K562 (cell line): Measurements from ENCODE around the gene COL25A1. TPM values are rescaled to one million over a fixed set of nuclear protein-coding genes. Genes with fewer than 3 reads are reported as not detected.

Source experiments
- ATAC-seq: fragments of 200-7000 bp; cut with Tn5 transposase; 3 replicates; pipeline ENCODE4 v1.9.1; 2020; ENCODE audit warnings: moderate library complexity
- BruUV-seq: library from RNA; stranded (reverse); fragments of 400-500 nt; replicated peaks from 2 replicates; lab custom pipeline; 2021; lab: Mats Ljungman, UMichigan
- CTCF ChIA-PET: fragments of 300-600 bp; formaldehyde crosslinking; extraction: SDS; loops from one replicate; lab custom pipeline; 2021; ENCODE audit warnings: low intra/inter-chr PET ratio; lab: Yijun Ruan, JAX
- POLR2A ChIA-PET: fragments of 300-600, 350-650 bp; sonication (Branson Sonifier 250); formaldehyde crosslinking; extraction: SDS; loops from one replicate; lab custom pipeline; 2021; ENCODE audit warnings: antibody characterized with exemption, inconsistent platforms; lab: Yijun Ruan, JAX
- DNase-seq, 4 experiments: peaks; one replicate each; pipeline versions ENCODE4 v3.0.0 to v3.0.0-alpha.2; 2011 to 2018; ENCODE audit warnings: low spot score in 3 of 4, mixed read lengths in 3 of 4; ENCODE audit errors: extremely low read depth in 1 of 4
- FAIRE-seq: peaks from 2 replicates; lab custom pipeline; 2011; peaks lifted over from hg19 to GRCh38; lab: Jason Lieb, UNC
- H2AFZ ChIP-seq: 2 replicates; pipeline ENCODE4 v1.6.0; 2011; ENCODE audit warnings: low read depth, low read length, control low read depth, inconsistent platforms
- H3K27ac ChIP-seq: fragments of 200-600 bp; 3 replicates; pipeline ENCODE4 v1.8.0; 2011; ENCODE audit warnings: low read depth, mild to moderate bottlenecking, control low read depth, inconsistent platforms, low read length, moderate library complexity, mixed read lengths; ENCODE audit errors: extremely low read depth
- H3K27me3 ChIP-seq, 2 experiments: fragments of 300-600 bp in 1 of 2; 2 replicates in 1 of 2; 3 replicates in 1 of 2; pipeline versions ENCODE4 v1.6.0 to v1.8.0; 2011; ENCODE audit warnings: inconsistent platforms in 2 of 2, low read length in 2 of 2, mild to moderate bottlenecking in 1 of 2, mixed read lengths in 1 of 2, moderate library complexity in 1 of 2; ENCODE audit not compliant: control insufficient read depth in 2 of 2, insufficient read depth in 2 of 2
- H3K36me3 ChIP-seq: fragments of 300-600 bp; 3 replicates; pipeline ENCODE4 v1.8.0; 2011; ENCODE audit warnings: mild to moderate bottlenecking, low read length, inconsistent platforms; ENCODE audit not compliant: control insufficient read depth, insufficient read depth
- H3K4me1 ChIP-seq, 2 experiments: fragments of 200-600 bp in 1 of 2; replicated peaks in 1 of 2; 2 replicates in 1 of 2; 3 replicates in 1 of 2; pipeline versions ENCODE4 v1.5.1 to v1.8.0; 2011; ENCODE audit warnings: inconsistent platforms in 2 of 2, low read length in 2 of 2, mild to moderate bottlenecking in 1 of 2, mixed read lengths in 1 of 2, moderate library complexity in 1 of 2; ENCODE audit not compliant: control insufficient read depth in 2 of 2, insufficient read depth in 2 of 2
- H3K4me2 ChIP-seq: 2 replicates; pipeline ENCODE4 v1.6.1; 2011; ENCODE audit warnings: low read length, control low read depth, inconsistent platforms, mixed read lengths; ENCODE audit not compliant: insufficient read depth
- H3K4me3 ChIP-seq: fragments of 200-600 bp; sonication (generic), shearing (Covaris generic); 2 replicates; pipeline ENCODE4 v1.5.1; 2016; ENCODE audit warnings: control low read depth, inconsistent platforms
- H3K79me2 ChIP-seq: fragments of 200-600 bp; 3 replicates; pipeline ENCODE4 v1.8.0; 2011; ENCODE audit warnings: low read length, inconsistent platforms; ENCODE audit not compliant: control insufficient read depth, insufficient read depth
- H3K9ac ChIP-seq, 2 experiments: 2 replicates each; pipeline versions ENCODE4 v1.6.0 to v1.6.1; 2011; ENCODE audit warnings: low read depth in 2 of 2, low read length in 2 of 2, control low read depth in 1 of 2, inconsistent platforms in 1 of 2, mild to moderate bottlenecking in 1 of 2, mixed read lengths in 1 of 2; ENCODE audit not compliant: insufficient read depth in 1 of 2
- H3K9me1 ChIP-seq: one replicate; pipeline ENCODE4 v1.6.0; 2011; ENCODE audit warnings: inconsistent platforms, mild to moderate bottlenecking, low read length, moderate library complexity; ENCODE audit not compliant: control insufficient read depth, insufficient read depth
- H3K9me3 ChIP-seq: replicated peaks from 2 replicates; pipeline ENCODE4 v1.5.1; 2011; ENCODE audit warnings: low read depth, low read length, inconsistent platforms; ENCODE audit not compliant: control insufficient read depth, insufficient read depth
- H4K20me1 ChIP-seq: replicated peaks from 2 replicates; pipeline ENCODE4 v1.6.1; 2011; ENCODE audit warnings: low read length, inconsistent platforms, mixed read lengths; ENCODE audit not compliant: control insufficient read depth, insufficient read depth
- MAFG ChIP-seq: fragments of 450-650 bp; conservative IDR thresholded peaks from 2 replicates; pipeline ENCODE4 v1.6.1; 2016; ENCODE audit warnings: missing genetic modification characterization, missing compliant biosample characterization
- NFE2 ChIP-seq: IDR thresholded peaks from 2 replicates; pipeline ENCODE4 v1.6.1; 2014; ENCODE audit warnings: antibody characterized with exemption, low read depth
- TBP ChIP-seq: optimal IDR thresholded peaks from 2 replicates; pipeline ENCODE3; 2011; ENCODE audit warnings: low read depth, low read length, improper control_type of control experiment
- ZNF263 ChIP-seq: sonication (generic); formaldehyde crosslinking; IDR thresholded peaks from 2 replicates; pipeline ENCODE4 v1.8.0; 2022; ENCODE audit warnings: mild to moderate bottlenecking, missing genetic modification reagents, borderline replicate concordance
- WGBS: fragments of 100-300 bp; shearing (Covaris generic); methylation state at CpG from one replicate; pipeline ENCODE4 v1.1.6; 2016; ENCODE audit warnings: low coverage, mixed read lengths; ENCODE audit not compliant: insufficient coverage; ENCODE audit errors: missing lambda C conversion rate; 5-methylcytosine and 5-hydroxymethylcytosine counted together
- in situ Hi-C: fragments of 300-500 bp; cut with MboI; formaldehyde crosslinking; loops from 4 replicates; pipeline ENCODE4 v1.15.0; 2018; ENCODE audit warnings: inconsistent platforms, mixed read lengths
- intact Hi-C: fragments of 100-400 bp; cut with micrococcal nuclease; formaldehyde crosslinking; loops from 2 replicates; pipeline ENCODE4 v1.14.2; 2022
- polyA plus RNA-seq, 8 experiments: library from polyadenylated mRNA; depleted of rRNA in 4 of 8; stranded (reverse) in 5 of 8; unstranded in 3 of 8; fragments of >200 nt; fragmentation: Nextera tagmentation in 2 of 8; fragmentation: Illumina TruSeq in 1 of 8; extraction: Ambion mirVana in 2 of 8; extraction: Trizol in 1 of 8; gene quantifications; 2 replicates each; pipeline versions ENCODE4 v1.2.1 to v1.2.3, GENCODE V29; 2011 to 2014; ENCODE audit warnings: inconsistent platforms in 1 of 8, missing spikeins in 1 of 8
- total RNA-seq, 7 experiments: library from RNA; depleted of rRNA in 6 of 7; stranded (reverse); fragments of >200 nt in 6 of 7; fragmentation: Illumina TruSeq in 2 of 7; extraction: Trizol in 2 of 7; gene quantifications; 2 replicates each; pipeline versions ENCODE4 v1.2.1 to v1.2.3, GENCODE V29; 2011 to 2021; ENCODE audit warnings: low replicate concordance in 1 of 7
- TF ChIP-seq, protein P1 (sequence below): fragments of 250-450 bp; sonication (Bioruptor Pico); IDR thresholded peaks from 2 replicates; pipeline ENCODE4 v1.8.0; 2022; ENCODE audit warnings: moderate library complexity, mild to moderate bottlenecking, inconsistent platforms

Gene COL25A1
- total and polyA plus RNA-seq, 9 of the 15 experiments (the other 6 are each of a cell fraction or from before 2014, with no cell fraction given) = 0.03 to 0.62 (median 0.27) TPM

DNA sequence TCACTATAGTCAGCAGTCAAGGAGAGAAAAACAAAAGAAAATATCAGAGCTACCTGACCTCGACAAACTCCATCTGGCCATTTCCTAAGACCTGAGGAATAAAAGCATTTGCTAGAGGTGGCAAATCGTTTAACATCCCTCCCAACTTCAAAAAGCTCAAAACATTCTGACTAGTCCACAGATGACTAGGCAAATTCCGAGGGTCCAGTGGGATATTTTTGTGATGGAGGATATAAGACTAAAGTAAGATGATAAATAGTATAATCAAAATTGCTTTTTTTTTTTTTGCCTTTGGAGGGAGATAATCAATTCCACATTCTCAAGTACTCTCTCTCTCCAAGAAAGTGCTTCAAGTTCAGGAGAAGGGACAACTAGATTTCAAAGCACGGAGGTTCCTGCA, 420.5 kb downstream of the COL25A1 start:
- POLR2A ChIA-PET = no interaction called here
- H3K36me3 ChIP-seq = no peaks in the 10 kb centered on the region
- 28% methylated on average over 4 of the region's 4 CpGs for WGBS
- ATAC-seq = no peak
- H3K4me1 ChIP-seq = no peaks in the 10 kb centered on the region; a peak in 1 of 5 replicates
- no peak overlapping the region for H3K27ac ChIP-seq
- no peaks in the 10 kb centered on the region for H3K9me3 ChIP-seq
- H3K4me3 ChIP-seq = no peak overlapping the region
- H2AFZ ChIP-seq = no peak overlapping the region
- peak; percentile 15 for FAIRE-seq
- in situ Hi-C loops (no loop called here), intact Hi-C loops (no loop called here)
- H3K9ac ChIP-seq = no peak overlapping the region
- H3K9me1 ChIP-seq = no peaks in the 10 kb centered on the region
- no peak overlapping the region for H3K4me2 ChIP-seq
- TF ChIP-seq ZNF263 (CRISPR knock-in tag) (no peak), NFE2 (peak; percentile 37), MAFG (tag) (0 out of 2 replicates have a peak, but pooled peaks have one; percentile 3), TBP (no peak)
- no peaks in the 10 kb centered on the region for H4K20me1 ChIP-seq
- CTCF ChIA-PET = no interaction called here
- DNase-seq = no peak
- no TSS peak for BruUV-seq
- H3K27me3 ChIP-seq = no peaks in the 10 kb centered on the region
- H3K79me2 ChIP-seq = no peaks in the 10 kb centered on the region

DNA sequence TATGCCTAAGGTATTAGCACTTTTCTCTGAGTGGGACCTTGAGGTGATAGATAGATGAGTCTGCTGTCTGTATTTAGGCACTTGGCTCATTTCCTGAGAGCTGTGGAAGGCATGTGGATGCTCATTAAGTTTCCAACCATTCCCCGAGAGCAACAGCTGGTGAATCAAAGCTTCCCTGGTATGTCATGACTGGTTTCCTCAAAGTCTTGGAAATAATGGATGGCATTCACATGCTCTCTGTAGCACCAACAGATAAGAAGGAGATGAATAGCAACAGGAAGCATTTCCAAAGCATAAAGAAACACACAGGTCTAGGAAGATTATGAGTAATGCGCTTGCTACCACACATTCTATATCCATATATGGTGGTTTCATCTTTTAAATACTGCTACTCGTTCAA, 421.3 kb downstream of the COL25A1 start:
- no peak overlapping the region for H3K27ac ChIP-seq
- ATAC-seq (no peak), DNase-seq (no peak), FAIRE-seq (no peak)
- H2AFZ ChIP-seq = peak overlapping the region; percentile 48
- H3K9ac ChIP-seq = no peak overlapping the region
- no peaks in the 10 kb centered on the region for H3K4me1 ChIP-seq
- no peaks in the 10 kb centered on the region for H4K20me1 ChIP-seq
- H3K36me3 ChIP-seq = no peaks in the 10 kb centered on the region
- no peaks in the 10 kb centered on the region for H3K27me3 ChIP-seq
- H3K9me1 ChIP-seq = no peaks in the 10 kb centered on the region
- BruUV-seq = no TSS peak
- WGBS = 32% methylated on average over 3 of the region's 3 CpGs
- intact Hi-C loops (no loop called here), in situ Hi-C loops (no loop called here)
- H3K4me3 ChIP-seq = no peak overlapping the region
- H3K9me3 ChIP-seq = no peaks in the 10 kb centered on the region
- H3K79me2 ChIP-seq = no peaks in the 10 kb centered on the region
- no peak overlapping the region for H3K4me2 ChIP-seq
- TF ChIP-seq, protein P1, sequence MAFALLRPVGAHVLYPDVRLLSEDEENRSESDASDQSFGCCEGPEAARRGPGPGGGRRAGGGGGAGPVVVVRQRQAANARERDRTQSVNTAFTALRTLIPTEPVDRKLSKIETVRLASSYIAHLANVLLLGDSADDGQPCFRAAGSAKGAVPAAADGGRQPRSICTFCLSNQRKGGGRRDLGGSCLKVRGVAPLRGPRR (CRISPR knock-in tag) = no peak
- CTCF ChIA-PET = no interaction called here
- POLR2A ChIA-PET = interaction anchor here (0.6 to 1.4 kb wide), 3 partner anchors 20 to 1234 kb away, joined by 3 to 5 read pairs (median 3); no protein-coding TSS in a partner anchor
